ENCODE results near the gene WDR19. TPM values are rescaled to one million over a fixed set of nuclear protein-coding genes. Genes with fewer than 3 reads are reported as not detected.

The WDR19 gene
- 6.4 to 11.2 TPM (median 8.1 TPM) in 5 replicates for total RNA-seq (2022; extraction: Qiagen RNA extraction; ENCODE audit: low read depth)

DNA sequence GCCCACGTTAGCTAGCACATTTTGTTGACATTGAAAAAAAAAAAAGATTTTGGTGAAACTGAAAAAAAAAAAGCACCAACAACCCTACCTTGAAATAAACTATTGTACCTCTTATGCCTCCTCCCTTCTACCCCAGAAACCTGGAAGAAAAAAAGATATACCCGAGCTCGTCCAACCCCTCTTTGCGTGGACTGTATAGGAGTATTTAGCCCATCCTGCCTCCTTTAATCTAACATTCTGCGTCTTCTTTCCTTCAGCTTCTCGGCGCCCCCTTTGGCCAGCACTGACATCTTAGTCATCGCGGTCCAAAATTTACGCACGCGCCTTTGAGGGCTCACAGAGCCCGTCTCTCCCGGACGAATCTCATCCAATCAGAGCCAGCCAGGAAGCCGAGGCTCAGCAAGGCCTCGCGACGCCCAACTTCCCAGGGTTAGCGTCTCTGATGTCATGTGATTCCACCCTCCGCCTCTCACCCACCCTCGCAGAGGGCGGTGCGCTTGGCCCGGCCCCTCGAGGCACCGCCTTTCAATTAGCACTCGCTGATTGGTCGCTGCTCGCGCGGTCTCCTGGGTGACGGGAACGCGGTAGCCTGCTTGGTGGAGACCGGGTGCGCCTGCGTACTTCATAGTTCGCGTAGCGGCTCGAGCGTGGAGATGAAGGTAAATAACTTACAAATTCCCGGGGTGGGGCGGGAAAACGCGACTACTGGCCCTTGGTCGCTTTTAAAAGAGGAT is at the start of gene WDR19:
TSS of gene WDR19 (plus strand) at position 625 of the 734 bp plus-strand sequence. CDS start at position 654, 29 bp downstream.

Other genes starting within 250 kb of the WDR19 start
- gene TMEM156, start 150.1 kb upstream of the WDR19 start, total RNA-seq (2022; extraction: Qiagen RNA extraction; ENCODE audit: low read depth): 15.7 to 27.8 TPM (median 18.8 TPM) in 5 replicates
- 42.1 to 61.8 TPM (median 57.5 TPM) in 5 replicates for gene KLHL5, start 120.3 kb upstream of the WDR19 start, total RNA-seq (2022; extraction: Qiagen RNA extraction; ENCODE audit: low read depth)
- gene RFC1, start 183.8 kb downstream of the WDR19 start, total RNA-seq (2022; extraction: Qiagen RNA extraction; ENCODE audit: low read depth): 18.8 to 21.8 TPM (median 19.3 TPM) in 5 replicates
- 0.06 to 0.14 TPM (median 0.11 TPM) in 5 replicates for gene KLB, start 224.4 kb downstream of the WDR19 start, total RNA-seq (2022; extraction: Qiagen RNA extraction; ENCODE audit: low read depth)